ENCODE data around the gene CAV3. TPM values are rescaled to one million over a fixed set of nuclear protein-coding genes. Genes with fewer than 3 reads are reported as not detected.

Gene CAV3
- total RNA-seq, 1 donor from 2014 or later: not detected

DNA sequence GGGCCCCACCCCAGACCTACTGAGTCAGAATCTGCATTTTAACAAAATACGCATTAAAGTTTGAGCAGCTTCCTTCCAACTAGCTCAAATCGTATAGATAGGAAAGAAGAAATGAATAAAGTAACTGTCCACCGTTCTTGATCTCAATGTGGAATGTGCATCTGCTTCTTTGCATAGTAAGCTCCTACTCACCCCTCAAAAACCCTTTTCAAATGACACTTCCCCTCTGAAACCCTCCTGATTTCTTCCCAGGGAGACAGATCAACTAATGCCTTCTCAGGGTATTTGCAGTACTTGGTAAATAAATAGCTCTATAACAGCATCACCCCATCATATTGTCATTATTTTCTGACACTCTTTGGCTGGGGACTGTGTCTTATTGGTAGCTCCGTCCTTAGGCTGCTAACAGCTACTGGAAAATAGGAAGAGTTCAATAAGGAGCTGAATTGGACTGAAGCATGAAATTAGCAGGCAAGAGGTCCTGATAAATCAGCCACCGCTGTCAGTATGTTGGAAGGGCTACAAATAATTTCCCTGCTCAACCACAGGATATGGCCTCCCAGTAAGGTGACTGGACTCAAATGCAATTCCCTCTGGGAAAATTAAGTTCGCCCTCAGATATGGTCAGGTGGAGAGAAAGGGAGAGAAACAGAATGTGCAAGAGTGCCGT lies 25.6 kb downstream of the CAV3 start:
- Histone ChIP-seq H3K9me3 (ENCODE audit: insufficient read depth, low read depth, low read length) (no peaks in the 10 kb centered on the region), H3K4me1 (ENCODE audit: insufficient read depth, low read length) (peaks cover 26% of the 10 kb centered on the region), H3K9ac (ENCODE audit: low read length) (no peak overlapping the region), H2AFZ (ENCODE audit: low read depth, low read length) (no peak overlapping the region), H3K27ac (ENCODE audit: low read depth, low read length) (peak overlapping the region; percentile 0), H4K20me1 (ENCODE audit: insufficient read depth, low read length) (peaks cover 39% of the 10 kb centered on the region), H3K27me3 (ENCODE audit: insufficient read depth, low read length) (no peaks in the 10 kb centered on the region), H3K4me3 (ENCODE audit: insufficient read depth, low read depth, low read length) (no peak overlapping the region), H3K79me2 (ENCODE audit: insufficient read depth, low read length) (peaks cover 26% of the 10 kb centered on the region), H3K36me3 (ENCODE audit: insufficient read depth, low read length) (peaks cover 9% of the 10 kb centered on the region), H3K4me2 (ENCODE audit: low read length) (peak overlapping the region; percentile 5)
- DNase-seq (ENCODE audit: low read depth): peak; percentile 88
- H3K9me3 Mint-ChIP-seq (ENCODE audit: unreplicated experiment): peaks cover 1% of the 10 kb centered on the region
- no peak overlapping the region for H3K4me3 Mint-ChIP-seq (ENCODE audit: unreplicated experiment)
- TF ChIP-seq EZH2 (IDR thresholded peaks at IDR 0.05; ENCODE audit: insufficient read depth, low read length): no peak
- TF ChIP-seq, protein P1, sequence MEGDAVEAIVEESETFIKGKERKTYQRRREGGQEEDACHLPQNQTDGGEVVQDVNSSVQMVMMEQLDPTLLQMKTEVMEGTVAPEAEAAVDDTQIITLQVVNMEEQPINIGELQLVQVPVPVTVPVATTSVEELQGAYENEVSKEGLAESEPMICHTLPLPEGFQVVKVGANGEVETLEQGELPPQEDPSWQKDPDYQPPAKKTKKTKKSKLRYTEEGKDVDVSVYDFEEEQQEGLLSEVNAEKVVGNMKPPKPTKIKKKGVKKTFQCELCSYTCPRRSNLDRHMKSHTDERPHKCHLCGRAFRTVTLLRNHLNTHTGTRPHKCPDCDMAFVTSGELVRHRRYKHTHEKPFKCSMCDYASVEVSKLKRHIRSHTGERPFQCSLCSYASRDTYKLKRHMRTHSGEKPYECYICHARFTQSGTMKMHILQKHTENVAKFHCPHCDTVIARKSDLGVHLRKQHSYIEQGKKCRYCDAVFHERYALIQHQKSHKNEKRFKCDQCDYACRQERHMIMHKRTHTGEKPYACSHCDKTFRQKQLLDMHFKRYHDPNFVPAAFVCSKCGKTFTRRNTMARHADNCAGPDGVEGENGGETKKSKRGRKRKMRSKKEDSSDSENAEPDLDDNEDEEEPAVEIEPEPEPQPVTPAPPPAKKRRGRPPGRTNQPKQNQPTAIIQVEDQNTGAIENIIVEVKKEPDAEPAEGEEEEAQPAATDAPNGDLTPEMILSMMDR (IDR thresholded peaks at IDR 0.05; ENCODE audit: insufficient read depth, low read depth, low read length): no peak
- no peak for FAIRE-seq
- peaks cover 8% of the 10 kb centered on the region for H3K4me1 Mint-ChIP-seq (ENCODE audit: low read depth, unreplicated experiment)
- no peaks in the 10 kb centered on the region for H3K36me3 Mint-ChIP-seq (ENCODE audit: low read depth, unreplicated experiment)
- H3K27ac Mint-ChIP-seq (ENCODE audit: unreplicated experiment): no peak overlapping the region
- H3K27me3 Mint-ChIP-seq (ENCODE audit: low read depth, unreplicated experiment): peaks cover 28% of the 10 kb centered on the region

DNA sequence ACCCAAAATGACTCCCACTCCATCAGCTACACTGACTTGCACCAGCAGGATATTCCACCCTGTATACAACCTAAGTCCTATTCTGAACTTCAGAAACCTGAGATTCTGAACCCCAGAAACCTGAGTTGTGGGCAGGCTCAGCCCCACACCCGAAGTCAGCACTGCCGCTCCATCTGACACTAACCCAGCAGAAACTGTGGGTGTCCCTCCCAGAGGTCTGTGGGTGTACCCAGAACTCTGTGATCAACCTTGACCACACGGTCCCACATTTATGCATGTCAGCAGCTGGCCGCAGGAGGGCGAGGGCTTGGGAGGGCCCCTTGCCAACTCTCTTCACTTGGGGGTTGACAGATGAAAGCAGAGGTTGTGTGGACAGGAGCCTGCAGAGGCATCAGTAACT lies 26.5 kb downstream of the CAV3 start:
- H3K27me3 ChIP-seq (ENCODE audit: insufficient read depth, low read length): no peaks in the 10 kb centered on the region
- H3K27ac ChIP-seq (ENCODE audit: low read depth, low read length): no peak overlapping the region
- H3K27me3 Mint-ChIP-seq (ENCODE audit: low read depth, unreplicated experiment): peaks cover 33% of the 10 kb centered on the region
- peaks cover 1% of the 10 kb centered on the region for H3K9me3 Mint-ChIP-seq (ENCODE audit: unreplicated experiment)
- H3K4me1 ChIP-seq (ENCODE audit: insufficient read depth, low read length): peaks cover 27% of the 10 kb centered on the region
- FAIRE-seq: no peak
- H3K4me2 ChIP-seq (ENCODE audit: low read length): no peak overlapping the region
- H2AFZ ChIP-seq (ENCODE audit: low read depth, low read length): no peak overlapping the region
- H3K79me2 ChIP-seq (ENCODE audit: insufficient read depth, low read length): peaks cover 35% of the 10 kb centered on the region
- no peak overlapping the region for H3K4me3 Mint-ChIP-seq (ENCODE audit: unreplicated experiment)
- DNase-seq (ENCODE audit: low read depth): no peak
- no peak overlapping the region for H3K27ac Mint-ChIP-seq (ENCODE audit: unreplicated experiment)
- no peak overlapping the region for H3K9ac ChIP-seq (ENCODE audit: low read length)
- peaks cover 45% of the 10 kb centered on the region for H4K20me1 ChIP-seq (ENCODE audit: insufficient read depth, low read length)
- H3K9me3 ChIP-seq (ENCODE audit: insufficient read depth, low read depth, low read length): no peaks in the 10 kb centered on the region
- TF ChIP-seq, protein P1 (IDR thresholded peaks at IDR 0.05; ENCODE audit: insufficient read depth, low read depth, low read length): no peak
- TF ChIP-seq EZH2 (IDR thresholded peaks at IDR 0.05; ENCODE audit: insufficient read depth, low read length): no peak
- H3K4me3 ChIP-seq (ENCODE audit: insufficient read depth, low read depth, low read length): no peak overlapping the region
- peaks cover 1% of the 10 kb centered on the region for H3K36me3 Mint-ChIP-seq (ENCODE audit: low read depth, unreplicated experiment)
- H3K36me3 ChIP-seq (ENCODE audit: insufficient read depth, low read length): peaks cover 12% of the 10 kb centered on the region
- peaks cover 8% of the 10 kb centered on the region for H3K4me1 Mint-ChIP-seq (ENCODE audit: low read depth, unreplicated experiment)

DNA sequence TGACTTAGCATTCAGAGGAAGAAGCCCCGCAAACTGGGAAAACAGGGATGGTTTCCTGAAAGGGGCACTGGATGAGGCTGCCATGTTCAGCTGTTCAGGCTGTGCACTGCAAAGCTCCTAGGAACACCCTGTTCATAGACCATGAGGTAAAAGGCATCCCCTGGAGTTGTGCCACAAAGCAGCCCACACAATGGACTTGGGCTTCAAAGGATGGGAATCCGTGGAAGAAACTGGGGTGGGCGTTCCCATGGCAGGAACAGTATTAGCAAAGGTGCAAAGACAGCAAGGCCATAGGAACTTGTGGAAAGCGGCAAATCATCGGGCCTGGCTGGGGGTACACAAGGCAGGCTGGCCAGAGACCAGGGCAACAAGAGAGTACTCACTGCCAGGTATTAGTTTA lies 26.9 kb downstream of the CAV3 start:
- Mint-ChIP-seq H3K4me3 (ENCODE audit: unreplicated experiment) (no peak overlapping the region), H3K27ac (ENCODE audit: unreplicated experiment) (no peak overlapping the region), H3K27me3 (ENCODE audit: low read depth, unreplicated experiment) (peaks cover 37% of the 10 kb centered on the region), H3K4me1 (ENCODE audit: low read depth, unreplicated experiment) (peaks cover 8% of the 10 kb centered on the region), H3K9me3 (ENCODE audit: unreplicated experiment) (peaks cover 1% of the 10 kb centered on the region), H3K36me3 (ENCODE audit: low read depth, unreplicated experiment) (peaks cover 2% of the 10 kb centered on the region)
- Histone ChIP-seq H3K27me3 (ENCODE audit: insufficient read depth, low read length) (no peaks in the 10 kb centered on the region), H4K20me1 (ENCODE audit: insufficient read depth, low read length) (peaks cover 47% of the 10 kb centered on the region), H3K4me2 (ENCODE audit: low read length) (no peak overlapping the region), H3K9ac (ENCODE audit: low read length) (no peak overlapping the region), H3K79me2 (ENCODE audit: insufficient read depth, low read length) (peaks cover 39% of the 10 kb centered on the region), H3K36me3 (ENCODE audit: insufficient read depth, low read length) (peaks cover 16% of the 10 kb centered on the region), H3K4me3 (ENCODE audit: insufficient read depth, low read depth, low read length) (no peak overlapping the region), H3K9me3 (ENCODE audit: insufficient read depth, low read depth, low read length) (no peaks in the 10 kb centered on the region), H3K27ac (ENCODE audit: low read depth, low read length) (no peak overlapping the region), H3K4me1 (ENCODE audit: insufficient read depth, low read length) (peaks cover 31% of the 10 kb centered on the region), H2AFZ (ENCODE audit: low read depth, low read length) (no peak overlapping the region)
- peak; percentile 49 for DNase-seq (ENCODE audit: low read depth)
- FAIRE-seq: no peak
- no peak for TF ChIP-seq EZH2 (IDR thresholded peaks at IDR 0.05; ENCODE audit: insufficient read depth, low read length)
- TF ChIP-seq, protein P1 (IDR thresholded peaks at IDR 0.05; ENCODE audit: insufficient read depth, low read depth, low read length): no peak
